Ishikawa (cell line): ENCODE data around the gene CYP39A1.

Experiments
- CEBPB ChIP-seq: IDR thresholded peaks from 2 replicates; pipeline ENCODE4 v1.6.1; 2012
- CREB1 ChIP-seq: IDR thresholded peaks from 2 replicates; pipeline ENCODE4 v1.6.1; 2012; ENCODE audit warnings: low read depth
- FOXM1 ChIP-seq: IDR thresholded peaks from 2 replicates; pipeline ENCODE4 v1.6.1; 2012; ENCODE audit warnings: low read depth, borderline replicate concordance
- TAF1 ChIP-seq: IDR thresholded peaks from 2 replicates; pipeline ENCODE4 v1.6.1; 2012; ENCODE audit warnings: low read depth, mild to moderate bottlenecking
- TF ChIP-seq, protein P1 (sequence below): IDR thresholded peaks from 2 replicates; pipeline ENCODE4 v1.6.1; 2012

DNA sequence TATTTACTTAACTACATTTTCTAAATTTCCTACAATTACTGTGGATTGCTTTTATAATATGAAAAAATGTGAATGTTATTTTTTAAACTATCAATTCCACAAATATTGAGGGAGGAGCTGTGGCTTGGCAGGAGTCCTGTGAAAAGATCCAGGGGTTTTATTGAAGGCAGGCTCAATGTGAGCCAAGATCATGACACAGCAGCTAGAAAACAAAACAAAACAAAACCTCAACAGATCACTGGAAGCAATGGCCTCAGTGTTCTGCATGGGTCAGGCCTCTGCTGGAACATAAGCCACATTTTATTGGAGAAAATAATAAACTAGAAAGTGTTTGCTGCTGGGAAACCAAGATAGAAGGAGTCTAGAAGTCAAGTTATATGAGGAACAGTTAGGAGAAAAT lies 142.0 kb downstream of the CYP39A1 start:
- no peak for TF ChIP-seq TAF1
- no peak for TF ChIP-seq FOXM1
- TF ChIP-seq, protein P1, sequence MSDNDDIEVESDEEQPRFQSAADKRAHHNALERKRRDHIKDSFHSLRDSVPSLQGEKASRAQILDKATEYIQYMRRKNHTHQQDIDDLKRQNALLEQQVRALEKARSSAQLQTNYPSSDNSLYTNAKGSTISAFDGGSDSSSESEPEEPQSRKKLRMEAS, result no peak
- no peak for TF ChIP-seq CEBPB
- TF ChIP-seq CREB1, result no peak
